B cell (primary cell): Measurements from ENCODE around the gene OPN1SW. TPM values are rescaled to one million over a fixed set of nuclear protein-coding genes. Genes with fewer than 3 reads are reported as not detected.

Experiments used
- ATAC-seq: fragments of 200-7000 bp; cut with Tn5 transposase; one replicate; pipeline ENCODE4 v1.10.0; 2021; ENCODE audit warnings: low read depth, mild to moderate bottlenecking, moderate number of reproducible peaks, moderate library complexity
- CTCF ChIA-PET: fragments of 350-600 bp; sonication (Branson Sonifier 250); formaldehyde crosslinking; loops from one replicate; lab custom pipeline; 2021; ENCODE audit warnings: antibody characterized with exemption, inconsistent platforms; lab: Charles Lee
- POLR2A ChIA-PET: fragments of 350-600 bp; sonication (Branson Sonifier 250); formaldehyde crosslinking; loops from one replicate; lab custom pipeline; 2021; ENCODE audit warnings: antibody characterized with exemption; lab: Charles Lee
- DNase-seq: peaks from one replicate; pipeline ENCODE4 v3.0.0; 2013
- H2AFZ ChIP-seq: 2 replicates; pipeline ENCODE4 v1.6.1; 2012; ENCODE audit warnings: mild to moderate bottlenecking, low read depth, low read length; ENCODE audit not compliant: insufficient read depth, poor library complexity, severe bottlenecking
- H3K27ac ChIP-seq, 2 donors: 1 replicate in 1 of 2; 2 replicates in 1 of 2; pipeline ENCODE4 v1.5.1; 2012 to 2013; ENCODE audit warnings: low read length in 2 of 2, mild to moderate bottlenecking in 2 of 2, moderate library complexity in 1 of 2
- H3K27me3 ChIP-seq, 4 experiments: fragments of 200-600 bp in 1 of 4; sonication (generic) in 1 of 4; replicated peaks in 1 of 4; 1 replicate in 2 of 4; 2 replicates in 2 of 4; pipeline versions ENCODE4 v1.6.1 to v1.7.0; 2013 to 2016; ENCODE audit warnings: low read length in 3 of 4, mild to moderate bottlenecking in 2 of 4, mixed read lengths in 1 of 4, moderate library complexity in 1 of 4; ENCODE audit not compliant: insufficient read depth in 4 of 4, control insufficient read depth in 3 of 4; ENCODE audit errors: control extremely low read depth in 1 of 4
- H3K36me3 ChIP-seq, 2 experiments: replicated peaks in 1 of 2; 1 replicate in 1 of 2; 2 replicates in 1 of 2; pipeline versions ENCODE4 v1.6.1 to v1.7.1; 2013; ENCODE audit warnings: low read length in 1 of 2; ENCODE audit not compliant: insufficient read depth in 2 of 2, control insufficient read depth in 1 of 2; ENCODE audit errors: control extremely low read depth in 1 of 2, extremely low read depth in 1 of 2
- H3K4me1 ChIP-seq, 2 donors: fragments of 200-600 bp in 1 of 2; sonication (generic) in 1 of 2; 1 replicate in 1 of 2; 2 replicates in 1 of 2; pipeline versions ENCODE4 v1.5.1 to v1.6.1; 2013 to 2017; ENCODE audit warnings: low read length in 2 of 2; ENCODE audit not compliant: control insufficient read depth in 2 of 2, insufficient read depth in 2 of 2
- H3K4me2 ChIP-seq: replicated peaks from 2 replicates; pipeline ENCODE3; 2012; ENCODE audit warnings: mild to moderate bottlenecking, low read depth, low read length; ENCODE audit not compliant: poor library complexity, severe bottlenecking
- H3K4me3 ChIP-seq, 5 experiments: fragments of 200-600 bp in 1 of 5; sonication (generic) in 1 of 5; 1 replicate in 3 of 5; 2 replicates in 2 of 5; pipeline versions ENCODE4 v1.5.1 to v1.7.0; 2011 to 2016; ENCODE audit warnings: low read length in 4 of 5, mild to moderate bottlenecking in 4 of 5, low read depth in 2 of 5, control low read depth in 1 of 5, moderate library complexity in 1 of 5; ENCODE audit not compliant: insufficient read depth in 1 of 5; ENCODE audit errors: control extremely low read depth in 1 of 5, extremely low read depth in 1 of 5
- H3K79me2 ChIP-seq: fragments of 200-600 bp; sonication (generic); one replicate; pipeline ENCODE4 v1.6.0; 2016; ENCODE audit warnings: low read length; ENCODE audit not compliant: control insufficient read depth, insufficient read depth
- H3K9ac ChIP-seq: fragments of 200-600 bp; sonication (generic); 2 replicates; pipeline ENCODE4 v1.6.1; 2017; ENCODE audit warnings: mild to moderate bottlenecking, low read length, moderate library complexity
- H3K9me3 ChIP-seq, 3 donors: one replicate each; pipeline versions ENCODE4 v1.6.1 to v1.7.1; 2013; ENCODE audit warnings: low read length in 2 of 3; ENCODE audit not compliant: control insufficient read depth in 2 of 3, insufficient read depth in 1 of 3; ENCODE audit errors: control extremely low read depth in 1 of 3
- H4K20me1 ChIP-seq: 2 replicates; pipeline ENCODE4 v1.6.0; 2012; ENCODE audit warnings: mild to moderate bottlenecking, low read length; ENCODE audit not compliant: insufficient read depth, control insufficient read depth, poor library complexity, severe bottlenecking
- H3K27ac Mint-ChIP-seq: one replicate; pipeline ENCODE4 v1.8.0; 2021; ENCODE audit warnings: mixed read lengths
- H3K27me3 Mint-ChIP-seq: one replicate; pipeline ENCODE4 v1.8.0; 2021; ENCODE audit warnings: mixed read lengths
- H3K4me1 Mint-ChIP-seq: one replicate; pipeline ENCODE4 v1.8.0; 2021; ENCODE audit warnings: mixed read lengths
- H3K4me3 Mint-ChIP-seq: one replicate; pipeline ENCODE4 v1.8.0; 2021; ENCODE audit warnings: mixed read lengths
- H3K9me3 Mint-ChIP-seq: one replicate; pipeline ENCODE4 v1.8.0; 2022; ENCODE audit warnings: mixed read lengths; ENCODE audit not compliant: insufficient read depth
- CTCF ChIP-seq: fragments of 200-600 bp; IDR thresholded peaks from one replicate; pipeline ENCODE4 v1.8.0; 2022; ENCODE audit warnings: antibody characterized with exemption, mild to moderate bottlenecking
- EZH2 ChIP-seq: IDR thresholded peaks from 2 replicates; pipeline ENCODE4 v1.6.1; 2012; ENCODE audit warnings: borderline replicate concordance, low read depth, mild to moderate bottlenecking, moderate library complexity, low read length; ENCODE audit not compliant: insufficient read depth, poor library complexity, severe bottlenecking
- WGBS: methylation state at CpG from one replicate; pipeline ENCODE4 v1.1.5; 2013; ENCODE audit warnings: missing lambda C conversion rate; ENCODE audit not compliant: insufficient coverage; 5-methylcytosine and 5-hydroxymethylcytosine counted together
- intact Hi-C: fragments of 100-400 bp; cut with micrococcal nuclease; formaldehyde crosslinking; loops from one replicate; pipeline ENCODE4 v1.10.0; 2022
- polyA plus RNA-seq: library from polyadenylated mRNA; depleted of rRNA; stranded (reverse); fragments of >200 nt; gene quantifications from 2 replicates; pipeline ENCODE4 v1.2.3, GENCODE V29; 2012
- total RNA-seq, 2 donors: library from RNA; stranded (reverse); fragments of 120-200 nt in 1 of 2; gene quantifications; 1 replicate in 1 of 2; 2 replicates in 1 of 2; pipeline versions ENCODE4 v1.2.3 to v1.2.4, GENCODE V29; 2013 to 2022

The OPN1SW gene
- total and polyA plus RNA-seq, 2 donors (not counting 1 experiment from before 2014, with no cell fraction given), result not detected

- Histone ChIP-seq H3K9me3 (peaks cover 0 to 5% (median 0%) of the 10 kb centered on the region in 3 donors), H3K4me2 (no peak overlapping the region), H3K27me3 (peaks cover 0 to 7% (median 0%) of the 10 kb centered on the region in 4 experiments), H3K4me1 (peaks cover 0 to 5% of the 10 kb centered on the region in 2 donors), H3K36me3 (no peaks in the 10 kb centered on the region), H4K20me1 (no peaks in the 10 kb centered on the region), H3K27ac (no peak overlapping the region), H3K9ac (no peak overlapping the region), H3K79me2 (no peaks in the 10 kb centered on the region), H3K4me3 (no peak overlapping the region), H2AFZ (no peak overlapping the region)
- POLR2A ChIA-PET, result no interaction called here
- intact Hi-C loops, result no loop called here
- no peak for TF ChIP-seq CTCF
- no peak for TF ChIP-seq EZH2
- H3K4me1 Mint-ChIP-seq, result no peaks in the 10 kb centered on the region
- ATAC-seq (no peak), DNase-seq (no peak)
- no peak overlapping the region for H3K27ac Mint-ChIP-seq
- H3K4me3 Mint-ChIP-seq, result no peak overlapping the region
- WGBS, result 93% methylated on average over 2 of the region's 4 CpGs
- CTCF ChIA-PET, result no interaction called here
- no peaks in the 10 kb centered on the region for H3K9me3 Mint-ChIP-seq
- peaks cover 11% of the 10 kb centered on the region for H3K27me3 Mint-ChIP-seq
Measured at GRCh38 chr7:128727239-128727638, 48.4 kb downstream of the OPN1SW start.

GRCh38 chr7:128726737-128727072 lies 48.9 kb downstream of the OPN1SW start:
- Histone ChIP-seq H3K4me3 (no peak overlapping the region), H3K27me3 (peaks cover 0 to 7% (median 0%) of the 10 kb centered on the region in 4 experiments), H2AFZ (no peak overlapping the region), H3K9ac (no peak overlapping the region), H3K9me3 (peaks cover 0 to 5% (median 0%) of the 10 kb centered on the region in 3 donors), H3K36me3 (no peaks in the 10 kb centered on the region), H3K4me1 (peaks cover 0 to 5% of the 10 kb centered on the region in 2 donors), H3K4me2 (no peak overlapping the region), H4K20me1 (no peaks in the 10 kb centered on the region), H3K79me2 (no peaks in the 10 kb centered on the region), H3K27ac (no peak overlapping the region)
- DNase-seq (no peak), ATAC-seq (no peak)
- peaks cover 11% of the 10 kb centered on the region for H3K27me3 Mint-ChIP-seq
- CTCF ChIA-PET, result interaction anchor here (0.9 kb wide), 1 partner anchor 8 kb away, joined by 3 read pairs; no protein-coding TSS in a partner anchor
- WGBS, result 55% methylated on average over 1 of the region's 1 CpG
- H3K27ac Mint-ChIP-seq, result no peak overlapping the region
- POLR2A ChIA-PET, result no interaction called here
- H3K4me3 Mint-ChIP-seq, result no peak overlapping the region
- no peaks in the 10 kb centered on the region for H3K9me3 Mint-ChIP-seq
- intact Hi-C loops, result no loop called here
- TF ChIP-seq CTCF, result no peak
- TF ChIP-seq EZH2, result no peak
- H3K4me1 Mint-ChIP-seq, result no peaks in the 10 kb centered on the region
